ENCODE data around the gene NPEPL1.

The NPEPL1 gene

DNA sequence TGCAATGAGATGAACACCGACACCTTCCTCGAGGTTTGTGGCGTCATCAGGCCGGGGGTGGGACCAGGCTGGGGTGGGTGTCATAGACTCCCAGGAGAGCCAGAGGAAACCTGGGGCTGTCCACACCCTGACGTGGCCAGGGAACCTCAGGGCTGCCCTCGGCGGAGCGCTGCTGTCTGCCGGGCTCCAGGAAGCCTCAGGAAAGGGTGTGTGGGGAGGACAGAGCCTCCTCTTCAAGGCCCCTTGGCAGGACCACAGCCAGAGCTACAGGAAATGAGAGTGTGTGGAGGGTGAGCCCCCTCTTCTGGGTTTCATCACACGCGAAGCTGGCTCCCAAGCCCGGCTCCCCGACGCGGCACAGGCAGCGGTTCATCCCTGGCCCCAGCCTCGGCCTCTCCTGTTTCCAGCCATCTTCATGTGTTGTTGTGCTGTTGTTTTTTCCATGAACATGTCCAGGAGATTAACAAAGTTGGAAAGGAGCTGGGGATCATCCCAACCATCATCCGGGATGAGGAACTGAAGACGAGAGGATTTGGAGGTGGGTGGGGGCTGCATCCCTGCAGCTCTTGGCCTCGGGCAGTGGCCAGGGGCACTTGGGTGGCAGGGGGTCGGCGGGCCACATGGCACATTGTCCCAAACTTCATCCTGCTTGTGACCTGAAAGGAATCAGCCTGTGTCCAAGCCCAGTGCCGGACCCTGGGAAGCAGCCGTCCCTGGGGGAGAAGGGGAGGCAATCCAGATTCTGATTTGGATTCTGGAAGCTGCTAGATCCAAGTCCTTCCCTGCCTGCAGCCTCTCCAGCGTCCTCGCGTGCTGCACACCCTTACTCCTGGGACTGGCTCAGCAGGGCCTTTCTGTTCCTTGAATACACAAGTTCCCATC, 6.4 kb downstream of the NPEPL1 start:
- TF ChIP-seq, protein P1, sequence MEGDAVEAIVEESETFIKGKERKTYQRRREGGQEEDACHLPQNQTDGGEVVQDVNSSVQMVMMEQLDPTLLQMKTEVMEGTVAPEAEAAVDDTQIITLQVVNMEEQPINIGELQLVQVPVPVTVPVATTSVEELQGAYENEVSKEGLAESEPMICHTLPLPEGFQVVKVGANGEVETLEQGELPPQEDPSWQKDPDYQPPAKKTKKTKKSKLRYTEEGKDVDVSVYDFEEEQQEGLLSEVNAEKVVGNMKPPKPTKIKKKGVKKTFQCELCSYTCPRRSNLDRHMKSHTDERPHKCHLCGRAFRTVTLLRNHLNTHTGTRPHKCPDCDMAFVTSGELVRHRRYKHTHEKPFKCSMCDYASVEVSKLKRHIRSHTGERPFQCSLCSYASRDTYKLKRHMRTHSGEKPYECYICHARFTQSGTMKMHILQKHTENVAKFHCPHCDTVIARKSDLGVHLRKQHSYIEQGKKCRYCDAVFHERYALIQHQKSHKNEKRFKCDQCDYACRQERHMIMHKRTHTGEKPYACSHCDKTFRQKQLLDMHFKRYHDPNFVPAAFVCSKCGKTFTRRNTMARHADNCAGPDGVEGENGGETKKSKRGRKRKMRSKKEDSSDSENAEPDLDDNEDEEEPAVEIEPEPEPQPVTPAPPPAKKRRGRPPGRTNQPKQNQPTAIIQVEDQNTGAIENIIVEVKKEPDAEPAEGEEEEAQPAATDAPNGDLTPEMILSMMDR (IDR thresholded peaks at IDR 0.05; ENCODE audit: extremely low read depth, missing control alignments) = no peak

GRCh38 chr20:58699623-58700107, 7.1 kb downstream of the NPEPL1 start:
- TF ChIP-seq, protein P1 (IDR thresholded peaks at IDR 0.05; ENCODE audit: extremely low read depth, missing control alignments) = no peak

More for the DNA sequence above, 6.4 kb downstream of the NPEPL1 start:
- DNase-seq (ENCODE audit: low spot score) = no peak

GRCh38 chr20:58700121-58700821, 7.7 kb downstream of the NPEPL1 start:
- TF ChIP-seq, protein P1 (IDR thresholded peaks at IDR 0.05; ENCODE audit: extremely low read depth, missing control alignments) = no peak

More at GRCh38 chr20:58699623-58700107, 7.1 kb downstream of the NPEPL1 start:
- no peak for DNase-seq (ENCODE audit: low spot score)

GRCh38 chr20:58700823-58701222, 8.2 kb downstream of the NPEPL1 start:
- DNase-seq (ENCODE audit: low spot score) = no peak

More at GRCh38 chr20:58700121-58700821, 7.7 kb downstream of the NPEPL1 start:
- DNase-seq (ENCODE audit: low spot score) = no peak

DNA sequence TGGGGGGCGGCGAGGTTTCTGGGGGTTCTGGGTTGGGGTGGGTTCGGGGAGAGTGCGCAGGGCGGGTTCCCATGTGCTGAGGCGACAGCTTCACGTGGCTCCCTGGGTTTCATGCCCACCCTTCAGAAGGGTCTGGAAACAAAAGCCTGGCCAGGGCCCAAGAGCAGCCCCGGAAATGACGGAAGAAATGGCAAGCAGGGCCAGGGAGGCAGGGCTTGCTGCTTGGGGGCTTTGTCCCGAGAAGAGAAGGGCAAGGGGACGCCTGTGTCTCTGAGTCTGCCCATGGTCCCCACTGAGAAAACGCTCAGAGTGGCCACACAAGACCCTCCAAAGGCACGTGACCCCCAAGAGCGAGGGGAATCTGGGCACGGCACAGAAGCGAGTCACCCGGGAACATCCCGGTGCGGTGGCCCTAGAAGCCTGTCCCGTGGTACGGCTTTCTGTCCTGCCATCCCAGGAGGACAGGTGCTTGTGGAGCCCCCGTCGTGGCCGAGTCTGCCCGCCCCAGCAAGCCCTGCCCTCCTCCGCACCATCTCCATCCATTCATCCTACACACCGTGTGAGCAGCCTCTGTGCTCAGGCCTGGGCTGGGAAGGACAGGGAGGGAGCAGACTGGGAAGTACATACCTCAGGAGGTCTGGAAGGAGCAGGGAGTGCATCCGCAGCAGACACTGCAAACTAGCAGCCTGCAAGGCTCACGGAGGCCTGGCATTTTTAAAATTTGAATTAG, 9.0 kb downstream of the NPEPL1 start:
- no peak for DNase-seq (ENCODE audit: low spot score)
- TF ChIP-seq, protein P1 (IDR thresholded peaks at IDR 0.05; ENCODE audit: extremely low read depth, missing control alignments) = no peak

More at GRCh38 chr20:58700823-58701222, 8.2 kb downstream of the NPEPL1 start:
- TF ChIP-seq, protein P1 (IDR thresholded peaks at IDR 0.05; ENCODE audit: extremely low read depth, missing control alignments) = no peak

DNA sequence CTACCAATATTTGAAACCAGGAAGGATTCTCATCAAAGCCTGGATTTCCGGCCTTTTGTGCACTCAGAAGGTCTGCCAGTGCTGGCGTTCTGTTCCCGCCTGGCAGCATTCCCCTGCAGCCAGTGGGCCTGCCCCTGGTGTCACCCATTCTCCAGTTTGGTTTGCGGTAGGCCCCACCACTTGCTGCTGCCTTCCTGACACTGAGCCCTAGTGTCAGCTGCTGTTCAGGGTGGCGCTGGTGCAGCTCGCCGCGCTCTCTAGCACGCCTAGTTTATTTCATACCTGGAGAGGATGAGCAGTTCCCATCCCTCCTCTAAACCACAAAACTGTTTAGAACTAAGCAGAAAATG, 9.5 kb downstream of the NPEPL1 start:
- DNase-seq (ENCODE audit: low spot score) = no peak
- TF ChIP-seq, protein P1 (IDR thresholded peaks at IDR 0.05; ENCODE audit: extremely low read depth, missing control alignments) = no peak

Measured in GM20000 (cell line).